Effector memory CD4-positive, alpha-beta T cell (primary cell): ENCODE results near the gene WDR76.
"Not testable (repeated sequence)": the region's sequence is repeated elsewhere in the genome, so short reads cannot be mapped to it uniquely, and the experiment has no call there.

ENCODE experiments used
- DNase-seq, 3 donors: peaks; one replicate each; pipeline ENCODE4 v3.0.0-alpha.2; 2020
- H3K27ac ChIP-seq: 2 replicates; pipeline ENCODE4 v1.7.0; 2013; ENCODE audit warnings: mild to moderate bottlenecking, low read length, moderate library complexity; ENCODE audit not compliant: insufficient read depth, poor library complexity, severe bottlenecking
- H3K27me3 ChIP-seq: replicated peaks from 2 replicates; pipeline ENCODE4 v1.7.0; 2013; ENCODE audit warnings: mild to moderate bottlenecking, low read length; ENCODE audit not compliant: insufficient read depth, control insufficient read depth, poor library complexity, severe bottlenecking
- H3K36me3 ChIP-seq: 2 replicates; pipeline ENCODE4 v1.7.0; 2013; ENCODE audit warnings: mild to moderate bottlenecking, low read length, moderate library complexity; ENCODE audit not compliant: control insufficient read depth, insufficient read depth
- H3K4me1 ChIP-seq: 2 replicates; pipeline ENCODE4 v1.7.0; 2013; ENCODE audit warnings: low read length, mild to moderate bottlenecking; ENCODE audit not compliant: control insufficient read depth, insufficient read depth, poor library complexity, severe bottlenecking
- H3K4me3 ChIP-seq: 2 replicates; pipeline ENCODE4 v1.7.0; 2013; ENCODE audit warnings: low read length, low read depth, mild to moderate bottlenecking; ENCODE audit not compliant: insufficient read depth, poor library complexity, severe bottlenecking
- H3K9me3 ChIP-seq: 2 replicates; pipeline ENCODE4 v1.7.0; 2013; ENCODE audit warnings: mild to moderate bottlenecking, low read length, moderate library complexity; ENCODE audit not compliant: control insufficient read depth

The WDR76 gene

GRCh38 chr15:43821505-43821904, 5.3 kb upstream of the WDR76 start:
- DNase-seq = no peak
- Histone ChIP-seq H3K36me3 (peaks cover 13% of the 10 kb centered on the region), H3K4me1 (peaks cover 28% of the 10 kb centered on the region), H3K4me3 (no peak overlapping the region), H3K9me3 (no peaks in the 10 kb centered on the region), H3K27ac (no peak overlapping the region), H3K27me3 (no peaks in the 10 kb centered on the region)

- no peaks in the 10 kb centered on the region for H3K36me3 ChIP-seq
- no peaks in the 10 kb centered on the region for H3K9me3 ChIP-seq
Observed at GRCh38 chr15:43824302-43825246, 2.2 kb upstream of the WDR76 start, which contains the start of gene MFAP1. Gene MFAP1, minus strand, starts transcription at chr15:43824690. Its CDS starts 121 bp downstream, at chr15:43824569.

GRCh38 chr15:43825305-43825704, 1.5 kb upstream of the WDR76 start:
- H3K36me3 ChIP-seq, H3K27ac ChIP-seq, DNase-seq, H3K4me3 ChIP-seq, H3K27me3 ChIP-seq, H3K9me3 ChIP-seq: not testable (repeated sequence)
- peaks cover 28% of the 10 kb centered on the region for H3K4me1 ChIP-seq

More at GRCh38 chr15:43824302-43825246, 2.2 kb upstream of the WDR76 start, which contains the start of gene MFAP1:
- H3K4me1 ChIP-seq = peaks cover 28% of the 10 kb centered on the region
- H3K4me3 ChIP-seq = peak within 1 kb of the TSS; percentile 96
- H3K27ac ChIP-seq = peak within 1 kb of the TSS; percentile 91
- peak; percentile 83 to 91 (median 86) for DNase-seq
- no peaks in the 10 kb centered on the region for H3K27me3 ChIP-seq

GRCh38 chr15:43826029-43826507, 734 bp upstream of the WDR76 start:
- Histone ChIP-seq H3K27ac (peak overlapping the region; percentile 82), H3K4me3 (peak overlapping the region; percentile 69)

GRCh38 chr15:43828061-43828657, 1.4 kb downstream of the WDR76 start:
- peak overlapping the region; percentile 33 for H3K4me3 ChIP-seq
- H3K9me3 ChIP-seq = no peaks in the 10 kb centered on the region
- no peaks in the 10 kb centered on the region for H3K36me3 ChIP-seq
- H3K4me1 ChIP-seq = peaks cover 16% of the 10 kb centered on the region
- peak overlapping the region; percentile 82 for H3K27ac ChIP-seq
- DNase-seq = no peak
- H3K27me3 ChIP-seq = no peaks in the 10 kb centered on the region

More at GRCh38 chr15:43826029-43826507, 734 bp upstream of the WDR76 start:
- Histone ChIP-seq H3K9me3 (no peaks in the 10 kb centered on the region), H3K4me1 (peaks cover 25% of the 10 kb centered on the region), H3K27me3 (no peaks in the 10 kb centered on the region), H3K36me3 (no peaks in the 10 kb centered on the region)
- DNase-seq = no peak

GRCh38 chr15:43829951-43830540, 3.2 kb downstream of the WDR76 start:
- H3K27ac ChIP-seq, H3K9me3 ChIP-seq, H3K27me3 ChIP-seq, H3K36me3 ChIP-seq, DNase-seq, H3K4me3 ChIP-seq: not testable (repeated sequence)
- peaks cover 10% of the 10 kb centered on the region for H3K4me1 ChIP-seq

- not testable (repeated sequence) for H3K36me3 ChIP-seq, H3K27me3 ChIP-seq, H3K4me1 ChIP-seq, H3K4me3 ChIP-seq, H3K9me3 ChIP-seq, DNase-seq, H3K27ac ChIP-seq
Observed at GRCh38 chr15:43830691-43831275, 4.0 kb downstream of the WDR76 start.

GRCh38 chr15:43831519-43832052, 4.8 kb downstream of the WDR76 start:
- H3K36me3 ChIP-seq, H3K27me3 ChIP-seq, H3K4me1 ChIP-seq, H3K27ac ChIP-seq, H3K9me3 ChIP-seq, DNase-seq, H3K4me3 ChIP-seq: not testable (repeated sequence)

- not testable (repeated sequence) for DNase-seq, H3K27ac ChIP-seq, H3K36me3 ChIP-seq, H3K4me3 ChIP-seq, H3K27me3 ChIP-seq, H3K9me3 ChIP-seq, H3K4me1 ChIP-seq
Observed at GRCh38 chr15:43832485-43832884, 5.7 kb downstream of the WDR76 start.
